Measurements from ENCODE around the gene PAQR8.

The PAQR8 gene

DNA sequence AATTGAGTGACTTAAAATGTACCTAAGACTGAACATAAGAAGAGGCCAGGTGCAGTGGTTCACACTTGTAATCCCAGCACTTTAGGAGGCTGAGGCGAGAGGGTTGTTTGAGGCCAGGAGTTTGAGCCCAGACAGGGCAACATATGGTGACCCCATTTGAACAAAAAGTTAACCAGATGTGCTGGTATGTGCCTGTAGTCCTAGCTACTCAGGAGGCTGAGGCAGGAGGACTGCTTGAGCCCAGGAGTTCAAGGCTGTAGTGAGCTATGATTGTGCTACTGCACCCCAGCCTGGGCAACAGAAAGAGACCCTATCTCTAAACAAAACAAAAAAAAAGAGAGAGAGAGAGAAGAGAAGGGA, 10.1 kb upstream of the PAQR8 start:
- DNase-seq, result no peak

DNA sequence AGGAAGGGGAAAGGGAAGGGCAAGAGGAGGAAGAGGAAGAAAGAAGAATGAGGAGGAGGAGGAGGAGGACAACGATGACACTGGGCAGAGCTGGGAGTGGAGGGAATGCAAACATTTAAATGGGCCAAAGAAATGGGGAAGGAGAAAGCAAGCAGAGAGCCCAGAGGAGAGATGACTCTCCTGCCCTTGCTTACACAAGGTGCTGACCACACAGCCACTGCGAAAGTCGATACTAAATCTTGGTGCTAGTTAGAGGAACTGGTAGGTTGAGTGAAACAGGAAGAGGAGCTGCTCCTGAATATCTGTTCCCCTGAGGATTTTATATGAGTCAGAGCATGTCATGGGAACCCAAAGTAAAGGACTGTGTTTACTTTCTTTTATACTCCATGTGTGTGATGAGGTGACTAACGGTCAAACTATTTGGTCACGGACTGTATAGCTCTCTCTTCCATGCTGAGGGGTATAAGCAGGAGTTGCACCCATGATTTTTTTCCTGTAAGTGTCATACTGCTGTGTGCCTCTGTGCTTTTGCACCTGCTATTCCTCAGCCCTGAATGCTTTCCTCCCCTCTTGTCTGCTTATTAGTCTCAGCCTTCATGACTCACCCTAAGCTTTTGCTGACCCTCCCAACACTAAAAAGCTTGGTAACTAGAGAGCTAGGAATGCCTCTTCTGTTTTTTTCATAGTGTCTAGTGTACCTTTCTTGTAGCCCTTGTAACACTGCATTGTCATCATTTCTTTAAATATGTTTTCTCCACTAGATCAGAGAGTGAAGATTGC, 9.5 kb upstream of the PAQR8 start:
- peak; percentile 88 for DNase-seq

DNA sequence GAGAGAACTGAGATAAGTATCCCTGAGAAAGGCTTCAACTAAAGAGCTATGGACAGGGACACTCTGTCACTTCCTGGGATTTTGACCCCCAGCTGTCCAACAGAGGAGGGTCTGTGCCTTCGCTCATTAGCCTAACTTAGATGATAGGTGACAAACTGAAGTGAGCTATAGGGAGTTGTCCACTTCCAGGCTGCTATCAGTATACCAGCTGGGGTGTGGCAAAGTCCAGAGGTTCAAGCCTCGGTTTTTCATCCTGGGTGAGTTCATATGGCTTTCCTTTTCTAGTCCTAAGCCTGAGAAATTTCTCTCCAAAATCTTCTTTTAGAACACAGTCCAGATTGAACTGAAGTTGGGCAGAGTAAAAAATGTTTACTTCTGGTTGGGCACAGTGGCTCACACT, 5.9 kb upstream of the PAQR8 start:
- DNase-seq, result no peak

DNA sequence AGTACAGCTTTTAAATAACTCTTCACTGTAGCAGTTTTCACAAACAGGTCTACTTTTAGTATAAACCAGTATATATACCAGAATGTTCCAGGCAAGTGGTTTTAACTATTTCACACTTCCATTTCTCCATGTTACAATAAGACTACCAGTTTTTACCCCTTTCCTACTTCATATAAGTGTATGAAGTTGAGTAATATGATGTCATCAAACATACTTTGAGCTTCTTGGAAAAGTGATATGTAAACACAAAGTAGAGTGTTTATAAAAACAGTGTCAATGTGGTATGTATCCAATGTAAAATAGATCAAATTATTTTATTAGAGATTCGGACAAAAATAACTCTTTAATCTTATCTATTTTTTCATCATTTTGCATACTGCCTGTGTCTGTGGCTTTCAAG, 2.5 kb upstream of the PAQR8 start:
- DNase-seq, result no peak

DNA sequence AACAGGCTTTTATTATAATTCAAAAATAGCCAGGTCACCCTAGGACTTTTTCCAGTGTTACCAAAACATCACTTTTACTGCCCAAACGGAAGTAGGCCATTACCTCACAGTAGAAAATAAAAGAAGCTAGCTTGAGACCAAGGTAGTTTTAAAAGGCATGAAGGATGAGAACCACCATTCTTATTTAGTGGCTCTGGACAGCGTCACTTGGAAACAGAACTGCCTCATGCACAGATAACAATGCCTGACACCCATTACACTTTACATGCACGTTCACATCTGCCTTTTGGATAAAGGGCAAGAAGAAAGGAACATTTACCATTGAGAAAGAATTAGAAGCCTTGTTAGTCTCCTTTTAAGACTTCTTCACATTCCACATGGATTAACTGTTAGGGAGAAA, 1.9 kb upstream of the PAQR8 start:
- peak; percentile 87 for DNase-seq

DNA sequence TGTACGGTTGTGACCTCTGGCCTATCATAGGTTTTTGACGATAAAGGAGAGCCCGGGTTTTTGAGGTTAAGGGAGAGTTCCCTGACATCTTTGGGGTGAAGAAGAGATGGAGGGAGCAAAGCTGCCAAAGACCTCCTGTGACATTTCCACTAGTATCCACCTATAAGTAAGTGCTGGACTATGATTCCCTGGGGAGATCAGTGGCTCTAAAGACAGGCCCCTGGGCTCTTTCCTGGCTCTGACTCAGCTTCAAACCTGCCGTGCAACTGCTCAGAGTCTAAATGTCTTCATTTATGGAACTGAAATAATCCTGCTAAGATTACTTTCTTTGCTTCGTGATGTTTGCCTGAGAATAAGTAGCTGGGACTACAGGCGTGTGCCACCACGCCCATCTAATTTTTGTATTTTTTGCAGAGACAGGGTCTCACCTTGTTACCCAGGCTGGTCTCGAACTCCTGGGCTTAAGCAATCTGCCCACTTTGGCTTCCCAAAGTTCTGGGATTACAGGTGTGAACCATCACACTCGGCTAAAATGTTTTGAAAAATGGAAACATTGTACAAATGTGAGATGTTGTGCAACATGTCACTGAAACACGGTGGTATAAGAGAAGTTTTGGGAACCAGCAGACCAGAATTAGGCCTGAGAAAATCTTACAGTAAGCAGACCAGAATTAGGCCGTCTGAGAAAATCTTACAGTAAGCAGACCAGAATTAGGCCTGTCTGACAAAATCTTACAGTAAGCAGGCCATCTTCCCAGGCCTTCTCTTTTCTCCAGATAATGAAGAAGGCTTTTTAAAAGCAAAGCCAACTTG, 1.1 kb upstream of the PAQR8 start:
- peak; percentile 82 for DNase-seq

DNA sequence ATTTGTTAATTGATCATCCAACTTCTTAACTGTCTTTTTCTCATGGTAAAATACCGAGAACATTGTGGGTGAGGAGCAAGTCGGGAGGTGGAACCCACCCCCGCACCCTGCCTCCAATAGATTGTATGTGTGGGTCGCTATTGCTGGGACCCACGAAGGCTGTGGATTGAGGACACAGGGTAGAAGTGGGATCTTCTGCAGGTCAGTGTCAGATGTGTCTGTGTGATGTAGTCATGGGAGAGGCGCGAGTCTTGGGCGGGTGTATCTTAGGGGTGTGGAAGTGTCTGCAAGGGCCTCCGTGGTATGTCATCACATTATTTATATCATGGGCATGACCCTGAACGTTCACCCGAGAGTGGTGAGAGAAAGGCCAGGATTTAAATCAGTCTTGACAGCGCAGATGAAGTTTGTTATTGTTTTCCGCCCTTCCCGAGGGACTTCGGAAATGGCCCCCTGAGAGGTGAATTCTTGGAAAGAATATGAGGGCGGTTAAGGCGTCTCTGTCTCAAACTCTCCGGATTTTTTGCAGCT, 472 bp upstream of the PAQR8 start:
- peak; percentile 64 for DNase-seq

DNA sequence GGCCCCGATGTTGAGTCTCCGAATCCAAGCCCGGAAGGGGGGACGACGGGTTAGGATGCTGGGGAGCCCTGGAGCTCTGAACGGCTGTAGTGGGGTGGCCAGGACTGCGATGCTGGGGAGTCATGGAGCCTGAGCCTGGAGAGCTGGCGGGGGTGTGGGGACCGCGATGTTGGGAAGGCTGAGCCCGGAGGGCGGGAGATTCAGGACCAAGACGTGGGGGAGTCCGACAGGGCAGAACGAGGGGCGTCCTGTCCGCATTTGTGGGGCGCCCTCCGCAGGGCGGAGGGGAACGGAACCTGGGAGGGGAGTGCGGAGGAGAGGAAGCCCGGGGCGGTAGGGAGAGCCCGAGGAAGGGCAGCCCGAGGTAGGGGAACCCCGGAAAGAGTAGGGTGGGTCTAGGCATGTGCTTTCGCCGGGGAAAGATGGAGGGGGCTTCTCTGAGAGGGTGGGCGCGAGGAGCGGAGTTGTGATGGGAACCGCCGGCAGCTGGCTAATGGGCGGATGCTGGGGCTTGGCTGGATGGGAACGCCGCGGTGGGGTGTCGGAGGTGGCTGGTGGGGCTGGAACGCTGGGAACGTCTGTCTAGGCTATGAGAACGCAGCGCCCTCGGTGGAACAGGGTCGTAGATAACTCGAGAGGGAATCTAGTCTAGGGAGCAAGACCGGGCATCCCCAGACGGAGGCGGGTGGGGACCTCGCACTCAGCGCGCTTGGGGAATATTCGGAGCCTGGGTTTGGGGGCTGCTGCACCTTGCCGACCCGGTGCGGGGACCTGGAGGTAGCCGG, 684 bp downstream of the PAQR8 start:
- peak; percentile 63 for DNase-seq

DNA sequence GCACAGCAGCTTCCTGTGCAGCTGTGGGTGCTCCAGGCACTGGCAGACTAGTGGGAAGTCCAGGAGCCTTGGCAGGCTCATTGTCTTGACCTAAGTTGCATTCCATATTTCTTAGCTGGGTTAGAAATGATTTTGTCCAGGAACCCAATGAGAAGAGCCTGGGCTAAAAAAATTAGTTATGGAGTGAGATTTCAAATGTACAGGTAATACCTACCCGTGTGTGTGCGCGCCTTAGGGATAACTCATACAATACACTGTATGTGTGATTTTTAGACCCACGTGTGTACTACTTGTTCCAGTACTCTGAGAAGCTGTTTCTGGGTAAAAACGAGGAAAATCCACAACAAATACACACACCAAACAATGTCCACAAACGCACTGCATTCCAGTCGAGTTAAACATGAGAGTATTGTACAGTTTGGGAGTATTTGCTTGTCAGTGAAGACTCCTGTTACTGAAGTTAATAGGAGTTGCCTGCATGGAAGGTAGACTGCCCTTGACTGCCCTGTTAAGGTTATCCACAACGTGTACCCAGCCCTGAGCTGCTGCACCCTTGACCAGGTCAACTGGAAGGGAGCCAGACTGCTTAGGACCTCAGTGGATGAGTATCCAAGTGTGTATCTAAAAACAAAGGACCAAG, 1.4 kb downstream of the PAQR8 start:
- DNase-seq, result no peak

DNA sequence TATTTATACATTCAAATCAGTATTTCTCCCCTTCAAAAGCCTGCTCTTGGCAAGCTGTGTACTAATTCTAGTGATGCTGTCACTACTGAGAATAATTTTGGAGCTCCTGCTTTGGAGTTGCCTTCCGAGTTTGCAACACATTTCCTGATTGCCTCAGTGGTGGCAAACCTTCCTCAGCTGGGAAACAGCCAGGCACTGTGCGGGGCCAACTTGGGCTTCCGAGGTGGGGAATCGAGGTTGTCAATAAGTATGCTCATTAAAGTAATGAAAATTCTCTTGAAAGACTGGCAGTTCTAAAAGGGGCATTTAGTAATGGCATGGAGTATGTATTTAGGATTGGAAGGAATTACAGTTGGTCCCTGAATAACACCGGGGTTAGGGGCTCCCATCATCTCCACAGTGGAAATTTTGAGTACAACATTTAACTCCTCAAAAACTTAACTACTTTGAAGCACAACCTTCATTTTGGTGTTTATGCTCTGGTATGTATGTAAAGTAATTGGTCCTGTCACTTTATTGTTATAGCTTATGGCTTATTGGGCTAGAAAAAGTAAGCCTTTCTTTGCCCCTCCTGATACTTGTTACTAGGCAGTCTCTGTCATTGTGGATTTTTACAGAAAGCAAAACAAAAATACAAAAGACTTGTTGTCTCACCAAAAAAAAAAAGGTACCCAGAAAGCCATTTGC, 2.7 kb downstream of the PAQR8 start:
- no peak for DNase-seq

DNA sequence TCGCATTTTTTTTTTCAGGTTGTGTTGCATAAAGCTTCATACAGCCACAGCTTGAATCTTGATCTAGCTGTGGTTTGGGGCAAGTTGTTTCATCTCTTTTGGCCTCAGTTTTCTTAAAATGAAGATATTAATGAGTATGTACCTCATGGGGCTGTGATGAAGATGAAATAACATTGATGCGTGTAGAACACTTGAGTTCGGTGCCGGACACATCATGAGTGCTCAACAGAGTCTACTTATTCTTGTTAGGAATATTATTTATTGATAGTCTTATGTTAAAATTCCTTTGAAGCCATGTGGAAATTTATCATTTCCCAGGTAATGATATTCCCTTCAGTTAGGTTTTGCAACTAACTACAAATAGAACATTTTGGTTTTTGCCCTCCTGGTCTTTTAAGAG, 3.4 kb downstream of the PAQR8 start:
- no peak for DNase-seq

DNA sequence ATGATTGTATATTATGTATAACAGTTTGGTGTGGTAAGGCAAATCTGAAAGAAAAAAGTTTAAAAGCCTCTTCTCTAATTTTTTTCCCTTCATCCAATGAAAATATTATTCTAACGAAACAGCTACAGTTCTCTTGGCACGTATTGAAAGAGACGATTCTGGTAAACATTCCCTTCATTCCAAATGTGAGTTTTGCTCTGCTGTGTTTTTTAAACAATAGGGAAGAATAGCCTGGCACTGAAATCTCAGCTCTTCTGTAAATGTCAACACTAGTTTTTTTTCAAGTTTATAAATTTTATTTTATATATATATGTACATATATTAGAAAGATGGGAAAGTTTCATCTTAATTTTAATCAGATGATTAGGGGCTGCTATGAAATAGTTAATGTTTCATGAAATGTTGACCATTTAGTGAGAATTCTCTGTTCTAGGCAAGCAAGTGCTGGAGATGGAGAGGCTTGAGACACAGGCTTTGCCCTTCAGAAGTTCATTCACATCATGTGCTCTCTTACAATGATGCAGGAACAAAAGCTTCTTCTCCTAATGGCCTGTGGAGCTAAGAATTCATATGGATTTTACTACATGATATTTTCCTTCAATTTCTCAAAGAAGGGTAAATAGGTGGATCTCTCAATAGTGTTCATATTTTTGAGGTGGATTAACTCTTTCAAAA, 4.1 kb downstream of the PAQR8 start:
- no peak for DNase-seq

DNA sequence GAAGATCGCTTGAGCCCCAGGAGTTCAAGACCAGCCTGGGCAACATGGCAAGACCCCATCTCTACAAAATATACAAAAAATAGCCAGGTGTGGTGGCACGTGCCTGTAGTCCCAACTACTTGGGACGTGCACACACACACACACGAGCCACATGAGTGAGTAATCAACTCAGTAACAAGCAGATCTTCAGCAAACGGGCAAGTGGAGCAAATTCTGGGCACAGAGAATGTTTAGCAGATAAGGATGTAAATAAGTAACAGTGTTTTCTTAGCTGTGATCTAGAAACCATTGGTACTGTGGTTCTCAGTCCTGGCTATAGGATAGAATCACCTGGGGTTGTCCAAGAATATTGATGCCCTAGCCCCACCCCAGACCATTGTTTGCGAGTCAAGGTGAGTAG, 6.1 kb downstream of the PAQR8 start:
- DNase-seq, result no peak

DNA sequence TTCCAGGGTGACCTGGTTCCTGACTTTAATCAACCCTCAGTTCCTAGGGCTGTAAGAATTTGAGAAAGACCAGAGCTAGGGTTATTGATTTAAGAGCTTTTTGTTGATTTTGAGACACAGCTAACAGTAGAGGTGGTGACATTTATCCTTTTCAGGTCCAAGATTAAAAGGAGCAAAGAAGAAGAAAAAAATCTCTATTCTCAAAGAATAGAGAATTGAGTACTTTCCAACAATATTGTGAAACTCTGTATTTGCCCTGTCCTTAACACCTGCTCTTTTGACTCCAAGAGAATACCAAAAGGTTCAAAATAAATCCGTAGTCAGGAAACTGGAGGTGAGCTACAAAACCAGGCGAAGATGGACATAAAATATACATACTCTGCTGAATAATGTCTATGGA, 7.3 kb downstream of the PAQR8 start:
- DNase-seq, result no peak

DNA sequence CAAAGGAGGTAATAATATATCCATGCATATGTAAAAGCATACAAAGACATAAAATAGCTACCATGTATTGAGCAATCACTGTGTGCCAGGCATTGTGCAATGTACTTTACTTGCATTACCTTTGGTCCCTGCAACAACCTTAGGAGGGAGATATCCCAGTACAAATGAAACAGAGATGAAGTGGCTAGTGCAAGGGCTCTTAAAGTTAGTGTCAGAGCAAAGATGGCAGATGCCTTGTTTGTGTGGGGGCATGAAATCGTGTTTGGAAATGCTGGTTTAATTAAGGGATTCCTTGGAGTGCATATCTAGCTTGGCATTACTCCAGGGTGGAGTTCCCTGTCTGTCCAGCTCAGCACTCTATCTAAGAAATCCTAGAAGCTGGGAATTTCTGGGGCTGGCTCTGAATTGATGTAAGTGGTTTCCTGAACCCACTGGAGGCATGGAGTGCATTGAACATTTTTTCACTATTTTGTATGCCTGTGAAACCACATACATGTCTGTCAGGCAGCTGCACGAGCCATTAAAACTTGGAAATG, 9.8 kb downstream of the PAQR8 start:
- no peak for DNase-seq

DNA sequence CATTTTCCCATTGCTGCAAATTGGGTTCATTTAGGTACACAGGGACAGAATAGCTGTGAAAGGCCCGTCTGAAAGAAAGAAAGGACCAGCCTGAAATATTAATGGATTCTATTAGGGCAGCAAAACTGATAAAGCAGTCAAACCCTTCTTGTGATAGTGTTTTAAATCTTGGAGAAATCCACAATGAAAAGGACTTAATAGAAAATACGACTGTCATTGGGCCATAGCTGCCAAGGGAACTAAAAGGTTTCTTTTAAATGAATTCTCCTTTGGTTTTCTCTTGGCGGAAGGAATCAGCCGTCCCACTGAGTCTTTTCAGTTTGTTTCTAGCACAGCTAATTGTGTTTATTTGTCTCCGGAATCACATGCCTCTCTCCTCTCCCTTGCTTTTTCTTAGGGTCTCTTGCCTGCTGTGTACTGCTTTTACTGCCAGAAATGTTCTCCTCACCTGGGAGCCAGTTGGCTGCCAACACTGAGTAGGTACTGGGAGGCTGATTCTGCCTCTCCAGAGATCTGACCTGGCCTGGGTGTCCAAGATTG, 11.3 kb downstream of the PAQR8 start:
- DNase-seq, result no peak

DNA sequence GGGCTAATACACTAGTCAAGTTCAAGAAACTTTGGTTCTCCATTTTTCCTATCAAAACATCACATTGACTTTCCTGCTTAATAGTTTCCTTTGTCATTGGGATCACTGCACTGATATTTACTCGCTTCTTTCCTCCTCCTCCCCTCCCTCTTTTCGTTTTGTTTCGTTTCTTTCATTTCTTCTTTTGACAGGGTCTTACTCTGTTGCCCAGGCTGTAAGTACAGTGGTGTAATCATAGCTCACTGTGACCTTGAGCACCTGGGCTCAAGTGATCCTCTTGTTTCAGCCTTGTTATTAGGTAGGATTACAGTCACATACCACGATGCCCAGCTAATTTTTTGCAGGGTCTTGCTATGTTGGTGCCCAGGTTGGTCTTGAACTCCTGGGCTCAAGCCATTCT, 12.3 kb downstream of the PAQR8 start:
- no peak for DNase-seq

DNA sequence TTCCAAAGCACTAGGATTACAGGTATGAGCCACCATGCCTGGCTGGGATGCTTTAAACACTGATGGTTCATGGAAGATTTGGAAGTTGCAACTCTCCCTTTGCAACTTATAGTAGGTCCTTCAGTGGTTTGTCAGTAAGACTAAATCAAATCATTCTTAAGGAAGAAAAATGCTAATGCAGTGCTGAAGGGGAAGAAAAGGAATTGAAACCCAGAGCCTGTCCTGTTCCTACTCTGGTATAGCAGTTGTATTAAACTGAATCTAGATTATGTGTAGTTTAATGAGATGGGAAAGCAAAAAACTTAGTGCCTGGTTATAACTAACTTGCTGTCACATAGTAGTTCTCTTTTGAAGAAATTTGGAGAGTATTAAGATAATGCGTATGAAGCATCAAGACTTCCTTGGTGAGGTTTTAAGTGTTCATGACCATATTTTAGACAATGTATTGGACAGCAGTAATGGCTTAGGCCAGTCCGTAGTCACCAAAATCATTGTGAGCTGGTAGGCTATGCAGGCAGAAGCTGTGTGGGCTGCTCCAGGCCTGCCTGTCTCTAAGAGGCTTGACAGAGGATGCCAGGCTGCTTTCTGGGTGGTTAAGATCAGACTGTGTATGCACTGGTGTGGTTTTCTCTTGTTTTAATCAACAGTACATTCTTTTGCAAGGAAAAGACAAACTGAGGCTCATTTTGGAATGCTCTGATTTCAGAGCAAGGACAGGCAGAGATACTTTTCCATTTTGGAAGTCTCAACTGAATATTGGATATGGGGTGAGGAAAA, 14.0 kb downstream of the PAQR8 start:
- DNase-seq, result no peak

DNA sequence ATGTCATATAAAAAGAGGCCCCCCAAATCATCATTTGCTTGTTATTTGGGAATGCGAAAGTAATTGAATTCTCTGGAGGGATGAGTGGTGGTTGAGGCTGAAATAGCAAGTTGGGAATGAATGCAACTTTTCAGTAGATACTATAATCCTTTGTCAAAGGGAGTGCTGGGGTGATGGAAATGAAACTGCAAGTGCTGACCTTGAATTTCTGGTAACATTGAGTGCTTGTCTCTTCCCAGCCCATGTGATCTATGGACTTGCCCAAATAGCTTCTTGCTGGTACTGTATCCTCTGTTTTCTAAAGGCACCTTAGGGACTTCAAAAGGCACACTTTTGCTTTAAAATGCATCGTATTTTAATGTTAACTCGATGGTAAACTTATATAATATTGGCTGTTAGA, 14.8 kb downstream of the PAQR8 start:
- DNase-seq, result no peak

DNA sequence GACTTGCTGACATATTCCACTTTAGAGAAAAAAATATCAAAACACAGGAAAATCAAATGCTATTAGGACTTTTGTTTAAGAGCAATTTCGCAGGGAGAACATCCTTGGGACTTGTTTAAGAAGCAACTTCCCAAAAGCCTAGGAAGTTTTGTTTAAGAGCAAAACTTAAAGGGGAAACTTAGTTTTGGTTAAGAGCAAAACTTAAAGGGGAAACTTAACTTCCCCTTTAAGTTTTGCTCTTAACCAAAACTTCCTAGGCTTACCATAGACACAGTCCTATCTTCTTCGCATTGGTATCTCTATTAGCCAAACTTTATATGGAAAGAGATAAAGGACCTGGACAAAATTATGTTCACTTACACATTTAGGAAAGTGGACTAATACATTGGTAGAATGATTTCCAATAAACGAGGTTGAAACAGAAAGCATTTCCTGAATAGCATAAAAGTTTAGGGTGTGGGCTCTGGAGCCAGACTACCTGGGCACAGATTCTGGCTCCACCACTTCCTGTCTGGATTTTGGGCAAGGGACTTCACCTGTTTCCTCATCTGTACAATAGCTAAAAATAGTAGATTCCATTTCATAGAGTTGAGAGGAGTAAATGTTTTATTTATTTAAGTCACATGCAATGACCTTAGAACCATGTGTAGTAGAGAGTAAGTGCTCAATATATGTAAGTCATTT, 15.7 kb downstream of the PAQR8 start:
- no peak for DNase-seq

Measured in islet precursor cell (in vitro differentiated cells).